Fibroblast of the conjunctiva (primary cell): ENCODE results near the gene AKNA.

ENCODE experiments used
- DNase-seq: peaks from one replicate; pipeline ENCODE4 v3.0.0-alpha.2; 2010; ENCODE audit warnings: low read depth

The AKNA gene, protein sequence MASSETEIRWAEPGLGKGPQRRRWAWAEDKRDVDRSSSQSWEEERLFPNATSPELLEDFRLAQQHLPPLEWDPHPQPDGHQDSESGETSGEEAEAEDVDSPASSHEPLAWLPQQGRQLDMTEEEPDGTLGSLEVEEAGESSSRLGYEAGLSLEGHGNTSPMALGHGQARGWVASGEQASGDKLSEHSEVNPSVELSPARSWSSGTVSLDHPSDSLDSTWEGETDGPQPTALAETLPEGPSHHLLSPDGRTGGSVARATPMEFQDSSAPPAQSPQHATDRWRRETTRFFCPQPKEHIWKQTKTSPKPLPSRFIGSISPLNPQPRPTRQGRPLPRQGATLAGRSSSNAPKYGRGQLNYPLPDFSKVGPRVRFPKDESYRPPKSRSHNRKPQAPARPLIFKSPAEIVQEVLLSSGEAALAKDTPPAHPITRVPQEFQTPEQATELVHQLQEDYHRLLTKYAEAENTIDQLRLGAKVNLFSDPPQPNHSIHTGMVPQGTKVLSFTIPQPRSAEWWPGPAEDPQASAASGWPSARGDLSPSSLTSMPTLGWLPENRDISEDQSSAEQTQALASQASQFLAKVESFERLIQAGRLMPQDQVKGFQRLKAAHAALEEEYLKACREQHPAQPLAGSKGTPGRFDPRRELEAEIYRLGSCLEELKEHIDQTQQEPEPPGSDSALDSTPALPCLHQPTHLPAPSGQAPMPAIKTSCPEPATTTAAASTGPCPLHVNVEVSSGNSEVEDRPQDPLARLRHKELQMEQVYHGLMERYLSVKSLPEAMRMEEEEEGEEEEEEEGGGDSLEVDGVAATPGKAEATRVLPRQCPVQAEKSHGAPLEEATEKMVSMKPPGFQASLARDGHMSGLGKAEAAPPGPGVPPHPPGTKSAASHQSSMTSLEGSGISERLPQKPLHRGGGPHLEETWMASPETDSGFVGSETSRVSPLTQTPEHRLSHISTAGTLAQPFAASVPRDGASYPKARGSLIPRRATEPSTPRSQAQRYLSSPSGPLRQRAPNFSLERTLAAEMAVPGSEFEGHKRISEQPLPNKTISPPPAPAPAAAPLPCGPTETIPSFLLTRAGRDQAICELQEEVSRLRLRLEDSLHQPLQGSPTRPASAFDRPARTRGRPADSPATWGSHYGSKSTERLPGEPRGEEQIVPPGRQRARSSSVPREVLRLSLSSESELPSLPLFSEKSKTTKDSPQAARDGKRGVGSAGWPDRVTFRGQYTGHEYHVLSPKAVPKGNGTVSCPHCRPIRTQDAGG (N-terminal part only)

DNA sequence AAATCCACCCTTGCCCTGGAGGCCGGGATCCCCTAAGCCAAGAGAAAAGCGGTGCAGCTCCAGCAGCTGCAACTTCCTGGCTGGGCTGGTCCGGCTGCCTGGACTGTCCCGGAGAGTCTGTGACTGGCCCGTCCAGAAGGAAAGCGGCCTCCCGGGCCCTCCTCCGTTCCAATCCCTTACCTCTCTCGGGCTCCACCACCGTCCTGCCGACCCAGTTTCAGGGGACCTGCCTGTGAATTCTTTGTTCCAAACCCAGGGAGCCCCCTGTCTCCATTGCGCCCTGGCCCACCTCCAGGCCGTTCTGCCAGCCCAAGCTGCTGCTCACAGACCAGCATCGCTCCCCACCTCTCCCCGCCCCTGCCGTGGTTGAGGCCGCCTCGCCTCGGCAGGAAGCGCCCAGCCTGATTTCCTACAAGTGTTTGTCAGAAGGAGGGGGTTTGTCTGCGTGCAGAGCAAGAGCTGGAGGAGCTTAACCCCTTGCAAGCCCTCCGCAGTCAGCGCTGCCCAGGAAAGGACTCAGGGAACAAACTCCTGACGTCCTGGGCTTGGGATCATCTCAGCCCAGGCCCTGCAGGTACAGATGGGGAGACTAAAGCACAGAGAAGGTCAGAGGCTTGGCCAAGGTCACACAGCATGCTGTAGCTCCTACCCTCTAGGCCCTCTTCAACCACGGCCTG, at the start of gene AKNA:
AKNA (minus strand) TSS at position 303 of the 677 bp plus-strand sequence. CDS start 6,649 bp downstream, outside the sequence.
- peak; percentile 59 for DNase-seq

DNA sequence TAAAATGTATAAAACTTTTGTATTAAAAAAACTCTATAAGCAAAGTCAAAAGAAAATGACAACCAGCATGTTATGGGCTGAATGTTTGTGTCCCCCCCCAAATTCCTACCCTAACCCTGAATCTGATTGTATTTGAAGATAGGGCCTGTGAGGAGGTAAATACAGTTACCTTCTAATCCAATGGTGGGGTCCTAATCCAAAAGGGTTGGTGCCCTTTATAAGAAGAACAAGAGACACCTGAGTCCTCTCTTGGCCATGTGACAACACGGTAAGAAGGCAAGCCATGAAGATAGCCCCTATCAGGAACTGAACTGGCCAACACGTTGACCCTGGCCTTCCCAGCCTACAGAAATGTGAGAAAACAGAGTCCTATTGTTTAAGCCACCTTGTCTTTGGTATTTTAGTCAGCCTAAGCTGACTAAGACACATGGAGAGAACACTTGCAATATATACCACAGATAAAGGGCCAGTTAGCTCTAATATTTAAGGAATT, 49.7 kb upstream of the AKNA start:
- no peak for DNase-seq

DNA sequence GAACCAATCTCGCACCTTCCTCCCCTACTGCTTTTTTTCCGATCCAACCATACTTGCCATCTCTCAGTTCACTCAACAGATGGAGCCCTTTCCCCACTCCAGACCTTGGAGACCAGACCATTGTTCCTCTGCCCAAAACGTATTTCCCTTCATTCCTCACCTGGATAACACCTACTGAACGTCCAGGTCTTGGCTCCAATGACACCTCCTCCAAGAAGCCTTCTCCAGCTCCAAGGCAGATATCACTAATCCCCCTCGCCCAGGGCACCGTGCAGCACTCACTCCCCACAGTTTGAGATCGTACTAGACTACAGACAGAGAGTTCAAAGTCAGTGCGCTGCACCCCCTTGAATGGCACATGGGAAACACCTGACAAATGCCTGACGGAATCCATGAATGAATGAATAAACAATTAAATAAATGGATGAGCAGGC, 47.1 kb upstream of the AKNA start:
- DNase-seq = peak; percentile 12

DNA sequence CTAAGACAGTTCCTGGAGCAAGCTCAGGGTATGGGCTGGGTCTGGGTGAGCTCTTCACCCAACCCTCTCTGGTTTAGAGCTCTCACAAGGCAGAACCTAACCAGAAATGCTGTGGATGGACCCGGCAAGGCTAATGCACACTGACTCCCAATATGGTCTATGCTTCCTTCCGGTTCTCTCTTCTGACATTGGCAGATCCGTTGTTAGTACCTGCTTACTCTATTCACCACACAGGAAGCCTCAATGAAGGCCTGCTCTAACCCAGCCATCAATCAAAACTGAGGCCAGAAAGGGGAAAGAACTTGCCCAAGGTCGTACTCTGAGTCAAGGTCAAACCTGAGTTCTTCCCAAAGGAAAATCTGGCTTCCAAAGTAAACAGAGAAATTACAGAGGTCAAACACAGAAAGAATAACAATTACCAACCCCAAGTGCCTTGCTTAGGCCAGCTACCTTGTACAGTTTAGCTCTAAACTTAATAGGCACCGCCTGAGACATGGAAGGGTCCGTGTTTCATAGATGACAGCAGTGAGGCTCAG, 46.0 kb upstream of the AKNA start:
- no peak for DNase-seq

DNA sequence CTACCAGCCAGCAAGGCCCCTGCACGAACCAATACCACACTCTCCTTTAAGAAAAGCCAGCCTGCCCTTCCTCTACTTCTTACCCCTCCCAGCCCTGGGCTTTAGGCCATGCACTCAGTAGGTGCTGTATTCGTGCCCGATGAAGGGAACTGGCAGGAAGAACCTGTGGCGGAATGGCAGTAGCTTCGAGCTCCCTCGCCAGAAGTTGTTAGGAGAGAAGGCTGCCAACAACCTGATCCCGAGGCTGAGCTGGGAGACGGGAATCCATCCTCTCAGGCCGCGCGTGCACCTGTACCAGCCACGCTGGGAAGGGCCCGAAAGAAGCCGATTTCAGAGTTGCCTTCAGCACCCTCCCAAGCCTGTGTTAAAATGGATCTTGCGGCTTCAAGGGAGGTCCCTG, 45.3 kb upstream of the AKNA start:
- DNase-seq = no peak

DNA sequence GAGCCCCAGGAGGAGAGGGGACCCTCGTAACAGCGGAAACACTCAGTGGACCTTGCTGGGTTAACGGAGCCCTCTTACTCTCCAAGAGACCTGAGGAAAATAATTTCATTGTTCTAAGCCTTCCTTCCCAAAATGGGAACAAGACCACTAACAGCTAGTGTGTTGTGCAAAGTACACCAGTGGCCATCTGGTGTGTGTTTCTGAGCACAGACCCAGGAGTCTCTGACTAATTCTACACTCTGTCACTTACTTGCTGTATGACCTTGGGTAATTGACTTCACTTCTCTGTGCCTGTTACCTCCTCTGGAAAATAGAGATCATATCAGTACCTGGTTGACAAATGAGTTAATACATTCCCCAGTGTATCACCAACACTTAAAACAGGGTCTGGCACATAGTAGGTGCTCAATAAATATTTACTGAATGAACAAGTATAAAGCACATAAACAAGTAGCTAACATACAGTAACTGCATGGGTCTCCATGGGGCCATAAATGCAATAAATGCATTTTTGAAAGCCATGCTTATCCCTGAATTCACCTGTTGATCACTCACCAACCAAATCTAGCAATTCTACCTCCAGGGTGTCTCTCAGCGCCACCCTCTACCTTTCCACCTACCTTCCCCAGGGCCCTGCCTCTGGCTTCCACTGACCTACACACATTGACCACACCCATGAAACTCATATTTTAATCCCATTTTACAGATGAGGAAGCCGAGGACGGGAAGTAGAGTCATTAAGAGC, 44.7 kb upstream of the AKNA start:
- DNase-seq = no peak

DNA sequence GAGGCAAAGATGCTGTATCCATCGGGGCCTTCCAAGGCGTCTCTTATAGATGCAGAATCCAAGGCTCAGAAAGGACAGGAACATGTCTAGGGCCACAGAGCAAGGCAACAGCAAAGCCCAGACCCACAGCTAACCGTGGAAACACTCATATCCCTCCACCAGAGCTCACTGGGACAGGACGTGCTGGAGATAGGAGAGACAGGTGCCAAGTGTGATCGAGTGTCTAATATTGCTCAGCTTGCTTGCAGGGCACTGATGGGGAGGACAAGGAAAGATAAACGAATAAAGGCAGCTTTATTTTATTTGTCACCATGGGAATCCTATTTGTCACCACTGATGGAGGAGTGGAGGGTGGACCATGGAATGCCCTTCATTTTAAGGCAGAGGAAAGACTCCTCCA, 44.0 kb upstream of the AKNA start:
- DNase-seq = no peak

DNA sequence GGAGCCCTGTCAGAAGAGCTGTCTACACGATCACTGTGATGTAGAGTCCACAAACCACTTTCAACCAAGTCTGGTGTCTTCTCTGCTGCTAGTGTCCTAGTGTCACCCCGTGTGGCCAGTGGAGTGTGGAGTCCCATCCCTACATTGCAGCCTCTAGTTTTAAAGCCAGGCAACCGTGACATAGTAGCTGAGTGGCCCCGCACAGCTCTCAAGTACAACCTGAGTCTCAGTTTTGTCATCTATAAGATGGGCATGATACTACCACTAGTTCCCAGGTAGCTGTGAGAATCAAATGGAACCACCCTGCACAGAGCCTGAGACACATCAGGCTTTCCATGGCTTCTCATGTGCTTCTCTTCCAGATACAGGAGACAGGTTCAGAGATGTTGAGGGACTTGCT, 43.2 kb upstream of the AKNA start:
- DNase-seq = no peak

DNA sequence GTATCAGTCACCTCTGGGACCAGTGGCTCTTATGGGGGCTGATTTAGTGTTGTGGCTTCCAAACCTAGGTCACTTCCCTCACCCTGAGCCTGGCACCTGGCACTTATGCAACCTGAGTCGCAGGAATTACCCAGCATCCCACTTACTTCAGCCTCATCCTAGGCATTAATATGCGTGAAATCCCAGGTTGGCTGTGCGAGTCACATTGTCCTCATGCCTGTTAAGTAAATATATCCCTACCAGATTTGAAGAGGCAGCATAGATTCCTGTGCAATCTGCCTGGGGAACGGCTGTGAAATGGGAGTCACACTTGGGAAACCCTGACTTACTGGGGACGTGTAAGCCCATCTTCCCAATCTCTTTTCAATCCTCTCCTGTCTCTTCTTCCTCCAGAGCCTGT, 42.7 kb upstream of the AKNA start:
- no peak for DNase-seq

DNA sequence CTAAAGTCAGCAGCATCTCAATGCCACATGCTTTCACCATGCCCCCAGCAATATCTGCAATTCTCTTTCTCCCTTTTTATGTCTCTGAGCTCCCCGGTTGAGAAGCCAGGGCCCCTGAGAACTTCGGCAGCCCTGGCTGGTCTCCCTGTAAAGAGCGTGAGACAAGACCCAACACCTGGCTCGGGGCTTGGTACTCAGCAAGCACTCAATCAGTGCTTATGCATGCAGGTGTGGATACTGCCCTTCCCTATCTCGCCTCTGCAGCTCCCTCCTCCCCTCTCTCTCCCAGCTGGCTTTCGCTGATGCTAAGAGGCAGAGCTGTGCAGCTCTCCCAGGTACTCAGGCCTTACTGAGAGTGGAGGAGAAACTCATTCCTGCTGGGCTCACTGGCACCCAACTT, 41.7 kb upstream of the AKNA start:
- DNase-seq = no peak

DNA sequence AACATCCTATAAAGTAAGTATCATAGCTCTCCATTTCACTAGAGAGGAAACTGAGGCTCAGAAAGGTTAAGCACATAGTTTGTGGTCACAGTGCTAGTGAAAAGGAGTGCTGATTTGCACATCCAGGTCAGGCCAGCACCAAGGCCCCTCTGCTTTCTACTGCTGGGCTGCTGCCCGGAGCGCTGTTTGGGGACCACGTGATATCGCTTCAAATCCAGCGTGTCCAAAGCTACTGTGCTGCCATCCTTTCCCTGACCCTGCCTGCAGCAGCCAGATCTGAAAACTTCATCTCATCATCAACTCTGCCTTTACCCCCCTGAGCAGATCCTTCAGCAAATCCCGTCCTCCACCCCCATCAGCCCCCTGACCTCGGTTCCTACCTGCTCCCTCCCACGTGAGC, 40.7 kb upstream of the AKNA start:
- DNase-seq = no peak

DNA sequence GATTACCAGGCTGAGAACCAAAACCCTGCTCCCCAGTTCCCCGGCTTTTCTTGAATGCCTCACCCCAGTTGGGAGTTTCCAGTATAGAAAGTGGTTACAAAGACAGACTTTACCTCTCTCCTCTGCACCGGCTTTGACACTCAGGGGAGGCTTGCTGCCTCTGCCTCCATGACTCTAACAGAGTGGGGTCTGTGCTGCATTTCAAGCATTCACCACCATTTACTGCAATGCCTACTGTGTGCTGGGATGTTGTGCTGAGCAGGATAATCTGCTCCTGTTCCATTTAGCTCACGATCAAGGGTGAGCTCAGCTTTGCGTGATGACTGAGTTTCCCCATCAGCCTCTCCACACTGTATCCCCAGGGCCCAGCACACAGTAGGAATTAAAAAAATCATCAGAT, 39.9 kb upstream of the AKNA start:
- no peak for DNase-seq

DNA sequence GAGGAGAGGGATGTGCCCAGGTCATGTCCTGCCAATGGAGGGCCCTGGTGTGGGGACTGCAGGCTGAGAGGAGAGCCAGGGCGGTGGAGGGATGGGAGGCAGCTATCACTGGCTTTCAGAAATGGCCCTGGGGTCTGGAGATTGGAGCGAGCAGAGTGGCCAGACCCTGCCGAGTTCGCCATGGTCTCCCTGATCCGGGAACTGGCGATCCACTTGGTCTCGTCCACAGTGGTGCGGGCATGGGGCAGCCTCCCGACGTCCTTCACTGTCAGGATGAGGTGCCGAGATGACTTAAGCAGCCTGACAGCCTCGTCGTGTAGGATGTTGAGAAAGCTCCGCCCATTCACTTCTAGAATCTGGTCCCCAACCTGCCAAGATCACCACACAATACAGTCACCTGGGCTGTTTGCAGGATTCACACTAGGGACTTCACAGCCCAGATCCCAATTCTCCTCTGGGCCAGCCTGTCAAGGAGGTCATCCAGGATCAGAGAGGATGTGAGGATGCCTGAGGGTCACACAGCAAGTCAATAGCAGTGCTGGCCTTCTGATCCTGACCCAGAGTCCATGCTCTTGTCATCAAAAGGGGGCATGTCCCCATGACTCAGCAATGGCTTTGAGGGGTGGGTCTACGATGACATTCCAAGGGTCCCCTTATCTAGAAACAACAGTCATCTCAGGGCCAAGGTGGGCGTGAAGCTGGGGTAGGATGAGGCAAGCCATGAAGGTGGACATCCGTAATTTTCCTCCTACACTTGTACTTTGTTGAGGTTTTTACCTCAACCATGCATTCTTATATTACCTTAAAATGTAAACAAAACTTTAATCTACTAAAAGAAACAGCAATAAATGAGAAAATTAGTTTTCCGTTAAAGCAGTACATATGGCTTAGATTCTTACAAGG, 38.5 kb upstream of the AKNA start:
- DNase-seq = no peak

DNA sequence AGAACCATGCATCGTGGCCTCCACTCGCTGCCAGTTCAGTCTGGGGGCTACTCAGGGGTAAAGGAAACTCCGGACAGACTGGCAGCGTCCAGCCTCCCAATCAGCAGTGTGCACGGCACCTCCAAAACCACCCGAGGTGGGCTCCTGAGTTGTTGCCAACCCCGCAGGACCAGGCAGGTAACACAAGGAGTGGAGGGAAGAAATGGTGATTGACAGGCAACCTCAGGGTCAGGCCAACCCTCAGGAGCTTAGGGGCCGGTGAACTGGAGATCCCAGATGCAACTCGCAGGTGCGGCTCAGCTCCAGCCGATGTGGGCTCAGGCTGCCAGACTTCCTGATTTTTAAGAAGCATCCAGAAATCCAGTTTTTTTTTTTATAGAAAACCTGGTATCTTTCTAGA, 37.3 kb upstream of the AKNA start:
- DNase-seq = no peak

DNA sequence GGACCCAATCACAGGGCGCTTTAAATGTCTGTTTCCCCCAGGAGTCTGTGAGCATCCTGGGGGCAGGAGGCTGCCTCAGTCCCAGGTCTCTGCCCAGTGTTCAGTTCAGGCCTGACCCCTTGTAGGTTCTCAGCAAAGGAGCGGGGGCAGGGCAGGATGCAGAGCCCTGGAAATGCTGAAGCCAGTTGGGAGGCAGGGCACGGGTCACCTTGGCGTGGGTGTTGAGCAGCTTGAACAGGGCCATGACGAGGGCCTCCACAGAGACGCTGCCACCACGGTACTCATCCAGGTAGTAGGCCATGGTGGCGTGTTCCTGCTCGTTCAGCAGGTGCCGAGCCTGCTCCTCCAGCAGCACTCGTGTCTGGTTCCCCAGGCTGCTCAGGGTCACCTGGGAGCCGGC, 36.3 kb upstream of the AKNA start:
- DNase-seq = no peak

DNA sequence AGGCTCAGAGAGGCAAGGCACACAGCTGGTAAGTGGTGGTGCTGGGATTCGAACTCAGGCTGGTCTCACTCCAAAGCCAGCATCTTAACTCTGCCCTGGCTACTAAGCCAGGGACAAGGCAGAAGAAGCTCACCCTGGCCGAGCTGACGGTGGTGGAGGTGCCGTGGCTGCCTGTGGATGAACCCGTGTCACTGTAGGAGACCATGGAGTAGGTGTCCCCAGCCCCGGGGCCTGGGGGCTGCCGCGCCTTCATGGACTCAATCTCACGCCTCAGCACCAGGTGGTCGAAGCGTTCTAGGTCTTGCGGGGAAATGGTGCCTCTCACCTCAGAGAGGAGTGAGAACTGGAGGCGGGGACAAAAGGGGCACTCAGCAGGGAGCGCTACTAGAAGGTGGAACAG, 35.4 kb upstream of the AKNA start:
- DNase-seq = no peak

DNA sequence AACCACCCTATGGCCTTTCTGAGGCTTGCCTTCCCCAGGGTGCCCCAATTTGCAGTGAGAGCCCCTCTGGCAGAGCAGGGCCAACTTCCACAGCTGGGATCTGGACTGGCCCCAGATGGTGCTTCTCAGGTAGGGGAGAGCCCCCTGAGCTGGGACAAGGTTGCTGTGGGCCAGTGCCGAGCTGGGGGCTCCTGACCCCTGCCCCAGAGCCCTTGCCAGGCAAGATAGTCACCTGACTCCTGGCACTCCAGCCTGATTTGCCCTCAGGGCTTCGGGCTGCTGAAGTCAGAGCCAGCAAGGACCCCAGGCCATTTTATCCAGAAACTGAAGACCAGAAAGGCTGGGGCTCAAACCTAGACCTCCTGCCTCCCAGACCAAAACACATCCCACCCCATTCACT, 33.4 kb upstream of the AKNA start:
- no peak for DNase-seq

DNA sequence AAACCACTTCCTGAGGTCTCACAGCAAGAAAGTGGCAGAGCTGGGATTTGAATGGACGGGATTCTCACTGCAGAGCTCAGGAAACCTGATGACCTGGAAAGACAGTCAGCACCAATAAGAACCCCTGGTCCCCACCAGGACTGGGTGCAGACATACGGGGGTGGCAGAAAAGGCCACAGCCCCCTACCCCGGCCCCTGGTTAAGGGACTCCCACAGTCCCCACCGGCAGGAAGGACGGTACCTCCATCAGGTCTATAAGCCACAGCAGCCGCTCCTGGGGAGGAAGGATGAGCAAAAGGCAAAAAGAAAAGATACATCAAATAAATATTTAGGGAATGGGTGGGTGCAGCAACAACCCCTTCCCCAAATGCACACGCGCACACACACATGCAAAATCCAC, 32.0 kb upstream of the AKNA start:
- DNase-seq = no peak

DNA sequence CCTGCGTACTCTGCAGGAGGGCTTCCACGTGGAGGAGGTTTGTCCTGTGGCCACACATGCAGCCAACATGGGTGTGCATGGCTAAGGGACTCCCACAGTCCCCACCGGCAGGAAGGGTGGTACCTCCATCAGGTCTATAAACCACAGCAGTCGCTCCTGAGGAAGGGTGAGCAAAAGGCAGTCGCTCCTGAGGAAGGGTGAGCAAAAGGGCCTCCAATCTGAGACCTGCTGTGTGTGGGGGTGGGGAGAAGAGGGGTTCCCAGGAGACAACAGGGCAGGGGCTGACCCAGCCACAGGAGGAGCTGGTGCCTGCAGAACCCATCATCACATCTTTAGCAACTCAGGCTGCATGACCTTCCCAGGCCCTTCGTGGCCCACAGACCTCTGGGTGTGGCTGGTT, 30.3 kb upstream of the AKNA start:
- DNase-seq = no peak

DNA sequence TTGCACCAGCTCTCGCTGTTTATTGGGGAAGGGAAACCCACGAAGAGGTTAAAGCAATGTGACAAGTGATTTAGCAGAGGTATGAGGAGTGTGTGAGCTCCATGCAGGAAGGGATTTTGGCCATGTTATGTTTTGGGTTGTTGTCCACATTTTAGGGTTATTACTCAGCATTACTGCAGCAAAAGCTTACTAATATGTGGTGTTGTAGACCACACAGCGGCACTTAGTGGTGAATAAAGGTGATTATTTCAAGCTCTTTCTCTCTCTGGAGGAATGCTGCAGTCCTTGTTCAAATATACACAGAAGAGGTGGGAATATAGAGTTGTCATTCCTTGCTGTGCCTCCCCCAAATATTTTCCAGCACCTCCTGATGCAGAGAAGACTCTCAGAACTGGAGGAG, 29.7 kb upstream of the AKNA start:
- no peak for DNase-seq
